ENCODE results near the gene PARD3. TPM values are rescaled to one million over a fixed set of nuclear protein-coding genes. Genes with fewer than 3 reads are reported as not detected.
A peak's percentile ranks its signal among the peaks of the same experiment; 100 is the strongest.

Gene PARD3
- total RNA-seq, 1 donor from 2014 or later, result 34.1 TPM

DNA sequence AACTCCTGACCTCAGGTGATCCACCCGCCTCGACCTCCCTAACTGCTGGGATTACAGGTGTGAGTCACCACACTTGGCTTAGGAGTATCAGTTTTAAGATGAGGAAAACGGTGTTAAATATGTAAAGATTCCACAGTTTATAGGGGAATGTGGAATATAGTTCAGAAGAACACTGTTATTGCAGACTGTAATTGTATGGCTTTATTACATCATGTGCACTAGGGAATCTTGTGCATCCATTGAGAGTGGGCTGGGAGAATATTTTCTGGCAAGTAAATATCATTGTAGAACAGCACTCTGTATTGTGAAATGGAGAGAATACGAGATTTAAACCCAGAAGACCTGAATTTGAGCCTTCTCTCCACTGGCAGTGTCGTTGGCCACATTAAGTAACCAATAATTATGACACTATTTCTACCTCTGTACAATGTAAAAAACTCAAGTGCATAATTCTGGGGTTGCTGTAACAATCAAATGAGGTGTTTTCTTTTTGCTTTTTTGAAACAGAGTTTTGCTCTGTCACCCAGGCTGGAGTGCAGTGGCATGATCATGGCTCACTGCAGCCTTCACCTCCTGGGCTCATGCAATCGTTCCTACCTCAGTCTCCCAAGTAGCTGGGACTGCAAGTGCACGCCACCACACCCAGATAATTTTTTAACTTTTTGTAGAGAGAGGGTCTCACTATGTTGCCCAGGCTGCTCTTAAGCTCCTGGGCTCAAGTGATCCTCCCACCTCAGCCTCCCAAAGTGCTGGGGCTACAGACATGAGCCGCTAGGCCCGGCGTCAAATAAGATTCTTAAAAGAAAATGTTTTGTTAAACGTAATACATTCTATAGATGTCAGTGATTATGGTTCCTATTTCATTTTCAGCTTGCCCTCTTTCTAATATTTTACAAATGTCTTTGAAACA lies 12.0 kb upstream of the PARD3 start:
- Histone ChIP-seq H3K9me3 (no peaks in the 10 kb centered on the region), H3K36me3 (no peaks in the 10 kb centered on the region), H3K4me3 (no peak overlapping the region), H3K4me1 (no peaks in the 10 kb centered on the region), H3K27ac (no peak overlapping the region), H3K27me3 (ENCODE audit: low read depth) (no peaks in the 10 kb centered on the region)
- TF ChIP-seq, protein P1, sequence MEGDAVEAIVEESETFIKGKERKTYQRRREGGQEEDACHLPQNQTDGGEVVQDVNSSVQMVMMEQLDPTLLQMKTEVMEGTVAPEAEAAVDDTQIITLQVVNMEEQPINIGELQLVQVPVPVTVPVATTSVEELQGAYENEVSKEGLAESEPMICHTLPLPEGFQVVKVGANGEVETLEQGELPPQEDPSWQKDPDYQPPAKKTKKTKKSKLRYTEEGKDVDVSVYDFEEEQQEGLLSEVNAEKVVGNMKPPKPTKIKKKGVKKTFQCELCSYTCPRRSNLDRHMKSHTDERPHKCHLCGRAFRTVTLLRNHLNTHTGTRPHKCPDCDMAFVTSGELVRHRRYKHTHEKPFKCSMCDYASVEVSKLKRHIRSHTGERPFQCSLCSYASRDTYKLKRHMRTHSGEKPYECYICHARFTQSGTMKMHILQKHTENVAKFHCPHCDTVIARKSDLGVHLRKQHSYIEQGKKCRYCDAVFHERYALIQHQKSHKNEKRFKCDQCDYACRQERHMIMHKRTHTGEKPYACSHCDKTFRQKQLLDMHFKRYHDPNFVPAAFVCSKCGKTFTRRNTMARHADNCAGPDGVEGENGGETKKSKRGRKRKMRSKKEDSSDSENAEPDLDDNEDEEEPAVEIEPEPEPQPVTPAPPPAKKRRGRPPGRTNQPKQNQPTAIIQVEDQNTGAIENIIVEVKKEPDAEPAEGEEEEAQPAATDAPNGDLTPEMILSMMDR (IDR thresholded peaks at IDR 0.05), result no peak
- intact Hi-C loops (cut with DNase I), result no loop called here
- ATAC-seq (no peak), DNase-seq (no peak)

- intact Hi-C loops (cut with DNase I), result no loop called here
- TF ChIP-seq, protein P1 (IDR thresholded peaks at IDR 0.05), result no peak
- ATAC-seq, result no peak
- Histone ChIP-seq H3K4me3 (no peak overlapping the region), H3K27ac (no peak overlapping the region), H3K36me3 (no peaks in the 10 kb centered on the region), H3K27me3 (ENCODE audit: low read depth) (no peaks in the 10 kb centered on the region), H3K4me1 (no peaks in the 10 kb centered on the region), H3K9me3 (no peaks in the 10 kb centered on the region)
- DNase-seq, result no peak
These were observed 11.1 kb upstream of the PARD3 start for GRCh38 chr10:34826221-34826620.

- DNase-seq, result no peak
- H3K9me3 ChIP-seq, result no peaks in the 10 kb centered on the region
These were observed 10.3 kb upstream of the PARD3 start for GRCh38 chr10:34825414-34825813.

GRCh38 chr10:34824870-34825269 lies 9.8 kb upstream of the PARD3 start:
- DNase-seq (no peak), ATAC-seq (peak; percentile 39 to 58)
- H3K4me1 ChIP-seq, result no peaks in the 10 kb centered on the region
- no peak overlapping the region for H3K27ac ChIP-seq
- TF ChIP-seq, protein P1 (IDR thresholded peaks at IDR 0.05), result no peak
- H3K9me3 ChIP-seq, result no peaks in the 10 kb centered on the region
- H3K4me3 ChIP-seq, result no peak overlapping the region
- H3K27me3 ChIP-seq (ENCODE audit: low read depth), result no peaks in the 10 kb centered on the region
- H3K36me3 ChIP-seq, result no peaks in the 10 kb centered on the region
- intact Hi-C loops (cut with DNase I), result no loop called here

More at GRCh38 chr10:34825414-34825813, 10.3 kb upstream of the PARD3 start:
- TF ChIP-seq, protein P1 (IDR thresholded peaks at IDR 0.05), result no peak
- Histone ChIP-seq H3K36me3 (no peaks in the 10 kb centered on the region), H3K27me3 (ENCODE audit: low read depth) (no peaks in the 10 kb centered on the region), H3K27ac (no peak overlapping the region), H3K4me3 (no peak overlapping the region), H3K4me1 (no peaks in the 10 kb centered on the region)
- intact Hi-C loops (cut with DNase I), result no loop called here
- no peak for ATAC-seq

DNA sequence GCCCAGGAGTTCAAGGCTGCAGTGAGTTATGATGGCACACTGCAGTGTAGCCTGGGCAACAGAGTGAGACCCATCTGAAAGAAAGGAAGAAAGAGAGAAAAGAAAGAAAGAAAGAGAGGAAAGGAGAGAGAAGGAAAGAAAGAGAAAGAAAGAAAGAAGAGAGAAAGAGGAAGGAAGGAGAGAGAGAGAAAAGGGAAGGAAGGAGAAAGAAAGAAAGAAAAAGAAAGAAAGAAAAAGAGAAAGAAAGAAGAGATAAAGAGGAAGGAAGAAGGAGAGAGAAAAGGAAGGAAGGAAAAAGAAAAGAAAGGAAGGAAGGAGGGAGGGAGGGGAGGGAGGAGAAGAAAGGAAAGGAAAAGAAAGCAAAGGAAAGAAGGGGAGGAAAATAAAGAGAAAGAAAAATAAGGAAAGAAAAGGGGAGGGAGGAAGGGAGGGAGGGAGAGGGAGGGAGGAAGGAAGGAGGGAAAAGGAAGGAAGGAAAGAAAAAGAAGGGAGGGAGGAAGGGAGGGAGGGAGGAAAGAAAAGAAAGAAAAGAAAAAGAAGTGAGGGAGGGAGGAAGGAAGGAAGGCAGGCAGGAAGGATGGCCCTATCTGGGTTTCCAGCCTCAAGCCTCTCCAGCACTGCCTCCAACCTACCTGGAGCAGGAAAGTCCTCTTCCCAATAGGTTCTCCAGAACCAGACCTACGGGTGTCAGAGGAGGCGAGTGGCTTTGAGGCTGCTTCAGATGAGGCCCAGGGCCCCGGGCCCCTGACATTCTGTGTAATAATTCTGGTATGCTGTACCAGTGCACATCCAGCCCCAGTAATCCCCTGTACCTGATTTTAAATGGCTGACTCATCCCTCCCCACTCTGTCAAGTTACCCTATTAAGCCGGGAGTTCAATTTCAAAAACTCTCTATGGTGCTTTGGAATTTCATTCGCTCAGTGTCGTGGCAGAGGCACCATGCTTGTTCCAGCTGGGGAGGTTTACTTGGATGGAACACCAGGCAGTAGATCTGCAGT lies 6.8 kb upstream of the PARD3 start:
- Histone ChIP-seq H3K9me3 (no peaks in the 10 kb centered on the region), H3K36me3 (no peaks in the 10 kb centered on the region), H3K27me3 (ENCODE audit: low read depth) (no peaks in the 10 kb centered on the region), H3K4me1 (no peaks in the 10 kb centered on the region), H3K27ac (no peak overlapping the region), H3K4me3 (no peak overlapping the region)
- intact Hi-C loops (cut with DNase I), result no loop called here
- DNase-seq (no peak), ATAC-seq (no peak)
- TF ChIP-seq, protein P1 (IDR thresholded peaks at IDR 0.05), result no peak

All from lower lobe of right lung (tissue), 2 donors.